WTC11 (cell line): ENCODE measurements around the gene HMCN1. TPM values are rescaled to one million over a fixed set of nuclear protein-coding genes. Genes with fewer than 3 reads are reported as not detected.

ENCODE experiments used
- ATAC-seq: fragments of 200-7000 bp; cut with Tn5 transposase; 2 replicates; pipeline ENCODE4 v1.10.0; 2021; ENCODE audit warnings: mild to moderate bottlenecking, moderate library complexity
- CTCF ChIA-PET: fragments of 300-600 bp; sonication (Branson Sonifier 250); formaldehyde crosslinking; loops from one replicate; lab custom pipeline; 2021; ENCODE audit warnings: antibody characterized with exemption; lab: Charles Lee
- POLR2A ChIA-PET: fragments of 350-600 bp; sonication (Branson Sonifier 250); formaldehyde crosslinking; loops from one replicate; lab custom pipeline; 2021; ENCODE audit warnings: antibody characterized with exemption; lab: Charles Lee
- DNase-seq: peaks from one replicate; pipeline ENCODE4 v3.0.0; 2021; ENCODE audit warnings: low spot score
- H3K27ac Mint-ChIP-seq: 2 replicates; pipeline ENCODE4 v1.8.0; 2021; ENCODE audit warnings: mixed read lengths
- H3K27me3 Mint-ChIP-seq: 2 replicates; pipeline ENCODE4 v1.8.0; 2021; ENCODE audit warnings: low read depth, mild to moderate bottlenecking, moderate library complexity, mixed read lengths
- H3K36me3 Mint-ChIP-seq: 2 replicates; pipeline ENCODE4 v1.8.0; 2021; ENCODE audit warnings: mixed read lengths
- H3K4me1 Mint-ChIP-seq: 2 replicates; pipeline ENCODE4 v1.8.0; 2022; ENCODE audit warnings: mixed read lengths
- H3K4me3 Mint-ChIP-seq: 2 replicates; pipeline ENCODE4 v1.8.0; 2021; ENCODE audit warnings: mild to moderate bottlenecking, moderate library complexity, mixed read lengths
- H3K9me3 Mint-ChIP-seq: 2 replicates; pipeline ENCODE4 v1.8.0; 2021; ENCODE audit warnings: mixed read lengths
- EMX1 ChIP-seq: fragments of 250-450 bp; sonication (Bioruptor Pico); IDR thresholded peaks from 2 replicates; pipeline ENCODE4 v1.8.0; 2021; ENCODE audit warnings: mild to moderate bottlenecking
- NFE2L1 ChIP-seq: sonication (generic); formaldehyde crosslinking; IDR thresholded peaks from 2 replicates; pipeline ENCODE4 v1.8.1; 2023; ENCODE audit warnings: missing genetic modification reagents
- SP1 ChIP-seq: sonication (generic); formaldehyde crosslinking; conservative IDR thresholded peaks from 2 replicates; pipeline ENCODE4 v1.8.1; 2022; ENCODE audit warnings: missing genetic modification reagents
- TEAD4 ChIP-seq: sonication (generic); formaldehyde crosslinking; IDR thresholded peaks from 2 replicates; pipeline ENCODE4 v1.8.0; 2022; ENCODE audit warnings: mild to moderate bottlenecking, missing genetic modification reagents
- TP53 ChIP-seq: sonication (generic); formaldehyde crosslinking; IDR thresholded peaks from 2 replicates; pipeline ENCODE4 v1.8.1; 2023; ENCODE audit warnings: mild to moderate bottlenecking, missing genetic modification reagents
- ZBTB21 ChIP-seq: sonication (generic); formaldehyde crosslinking; IDR thresholded peaks from 2 replicates; pipeline ENCODE4 v1.8.1; 2023; ENCODE audit warnings: mild to moderate bottlenecking, missing genetic modification reagents, borderline replicate concordance
- ZNF416 ChIP-seq: fragments of 250-450 bp; sonication (Bioruptor Pico); IDR thresholded peaks from 2 replicates; pipeline ENCODE4 v1.9.0; 2021; ENCODE audit warnings: mild to moderate bottlenecking, inconsistent platforms
- ZNF423 ChIP-seq: fragments of 250-450 bp; sonication (Bioruptor Pico); IDR thresholded peaks from 2 replicates; pipeline ENCODE4 v2.1.2; 2022; ENCODE audit warnings: mild to moderate bottlenecking, moderate library complexity
- total RNA-seq: library from RNA; stranded (reverse); gene quantifications from 3 replicates; pipeline ENCODE4 v1.2.3, GENCODE V29; 2021
- TF ChIP-seq, protein P1 (sequence below): sonication (generic); formaldehyde crosslinking; IDR thresholded peaks from 2 replicates; pipeline ENCODE4 v1.8.1; 2023; ENCODE audit warnings: mild to moderate bottlenecking, missing genetic modification reagents, borderline replicate concordance
- TF ChIP-seq, protein P2 (sequence below): sonication (generic); formaldehyde crosslinking; IDR thresholded peaks from 2 replicates; pipeline ENCODE4 v1.8.0; 2022; ENCODE audit warnings: missing genetic modification reagents
- TF ChIP-seq, protein P3 (sequence below): sonication (generic); formaldehyde crosslinking; IDR thresholded peaks from 2 replicates; pipeline ENCODE4 v1.8.1; 2022; ENCODE audit warnings: low read depth, missing genetic modification reagents, borderline replicate concordance
- TF ChIP-seq, protein P4 (sequence below): fragments of 250-450 bp; sonication (Bioruptor Pico); IDR thresholded peaks from 2 replicates; pipeline ENCODE4 v1.9.0; 2021; ENCODE audit warnings: mild to moderate bottlenecking, borderline replicate concordance
- TF ChIP-seq, protein P5 (sequence below): fragments of 250-450 bp; sonication (Bioruptor Pico); IDR thresholded peaks from 2 replicates; pipeline ENCODE4 v1.9.0; 2021; ENCODE audit warnings: mild to moderate bottlenecking
- TF ChIP-seq, protein P6 (sequence below): sonication (generic); formaldehyde crosslinking; IDR thresholded peaks from 2 replicates; pipeline ENCODE4 v1.8.1; 2022; ENCODE audit warnings: mild to moderate bottlenecking, moderate library complexity, missing genetic modification reagents
- TF ChIP-seq, protein P7 (sequence below): sonication (generic); formaldehyde crosslinking; IDR thresholded peaks from 2 replicates; pipeline ENCODE4 v1.8.0; 2023; ENCODE audit warnings: missing genetic modification reagents

Gene HMCN1
- total RNA-seq, 1 experiment from 2014 or later: 5.6 TPM

DNA sequence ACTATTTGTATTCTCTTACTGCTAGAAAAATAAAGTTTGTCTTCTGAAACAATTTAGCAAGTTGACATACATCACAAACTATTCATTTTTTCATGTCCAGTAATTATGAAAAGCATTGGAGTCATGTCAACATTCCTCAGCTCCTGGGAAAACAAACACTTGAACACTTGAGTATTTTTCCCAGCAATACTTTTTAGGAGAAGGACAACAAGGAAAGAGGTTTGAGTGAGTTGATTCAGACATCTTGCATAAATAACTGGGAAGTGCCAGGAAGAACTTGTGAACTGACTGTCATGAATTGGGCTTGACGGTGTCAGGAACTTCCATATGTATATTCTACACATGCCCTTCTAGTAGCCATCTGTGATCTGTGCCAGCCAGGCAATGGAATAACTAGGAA is 195.6 kb downstream of the HMCN1 start (continued):
- TF ChIP-seq, protein P1, sequence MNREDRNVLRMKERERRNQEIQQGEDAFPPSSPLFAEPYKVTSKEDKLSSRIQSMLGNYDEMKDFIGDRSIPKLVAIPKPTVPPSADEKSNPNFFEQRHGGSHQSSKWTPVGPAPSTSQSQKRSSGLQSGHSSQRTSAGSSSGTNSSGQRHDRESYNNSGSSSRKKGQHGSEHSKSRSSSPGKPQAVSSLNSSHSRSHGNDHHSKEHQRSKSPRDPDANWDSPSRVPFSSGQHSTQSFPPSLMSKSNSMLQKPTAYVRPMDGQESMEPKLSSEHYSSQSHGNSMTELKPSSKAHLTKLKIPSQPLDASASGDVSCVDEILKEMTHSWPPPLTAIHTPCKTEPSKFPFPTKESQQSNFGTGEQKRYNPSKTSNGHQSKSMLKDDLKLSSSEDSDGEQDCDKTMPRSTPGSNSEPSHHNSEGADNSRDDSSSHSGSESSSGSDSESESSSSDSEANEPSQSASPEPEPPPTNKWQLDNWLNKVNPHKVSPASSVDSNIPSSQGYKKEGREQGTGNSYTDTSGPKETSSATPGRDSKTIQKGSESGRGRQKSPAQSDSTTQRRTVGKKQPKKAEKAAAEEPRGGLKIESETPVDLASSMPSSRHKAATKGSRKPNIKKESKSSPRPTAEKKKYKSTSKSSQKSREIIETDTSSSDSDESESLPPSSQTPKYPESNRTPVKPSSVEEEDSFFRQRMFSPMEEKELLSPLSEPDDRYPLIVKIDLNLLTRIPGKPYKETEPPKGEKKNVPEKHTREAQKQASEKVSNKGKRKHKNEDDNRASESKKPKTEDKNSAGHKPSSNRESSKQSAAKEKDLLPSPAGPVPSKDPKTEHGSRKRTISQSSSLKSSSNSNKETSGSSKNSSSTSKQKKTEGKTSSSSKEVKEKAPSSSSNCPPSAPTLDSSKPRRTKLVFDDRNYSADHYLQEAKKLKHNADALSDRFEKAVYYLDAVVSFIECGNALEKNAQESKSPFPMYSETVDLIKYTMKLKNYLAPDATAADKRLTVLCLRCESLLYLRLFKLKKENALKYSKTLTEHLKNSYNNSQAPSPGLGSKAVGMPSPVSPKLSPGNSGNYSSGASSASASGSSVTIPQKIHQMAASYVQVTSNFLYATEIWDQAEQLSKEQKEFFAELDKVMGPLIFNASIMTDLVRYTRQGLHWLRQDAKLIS (CRISPR knock-in tag): no peak
- no peak for TF ChIP-seq NFE2L1 (CRISPR knock-in tag)
- no peak for TF ChIP-seq ZNF423 (CRISPR knock-in tag)

DNA sequence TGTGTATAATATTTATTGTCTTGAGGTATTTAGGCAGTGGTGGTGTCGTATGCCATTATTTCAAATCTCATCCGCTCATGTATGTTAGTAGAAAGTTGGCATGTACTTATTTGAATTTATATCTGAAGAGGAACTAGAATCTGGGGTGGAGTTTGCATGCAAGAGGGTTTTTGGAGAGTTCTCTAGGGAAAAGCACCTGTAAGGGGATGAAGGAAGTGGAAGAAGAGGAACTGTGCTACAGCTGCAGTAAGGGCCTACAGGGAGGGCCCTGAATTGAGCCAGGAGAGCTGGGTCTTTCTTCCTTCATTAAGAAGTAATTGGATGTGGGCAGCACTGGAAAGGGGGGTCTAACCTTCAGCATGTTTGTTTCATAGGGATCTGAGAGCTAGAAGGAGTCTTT is 197.2 kb downstream of the HMCN1 start:
- ChIA-PET CTCF (no interaction called here), POLR2A (no interaction called here)
- Mint-ChIP-seq H3K4me1 (peaks cover 28% of the 10 kb centered on the region), H3K4me3 (no peak overlapping the region), H3K36me3 (no peaks in the 10 kb centered on the region), H3K9me3 (peaks cover under 1% of the 10 kb centered on the region; the same call in 1 of the 2 replicates), H3K27me3 (no peaks in the 10 kb centered on the region), H3K27ac (no peak overlapping the region)
- TF ChIP-seq, protein P2, sequence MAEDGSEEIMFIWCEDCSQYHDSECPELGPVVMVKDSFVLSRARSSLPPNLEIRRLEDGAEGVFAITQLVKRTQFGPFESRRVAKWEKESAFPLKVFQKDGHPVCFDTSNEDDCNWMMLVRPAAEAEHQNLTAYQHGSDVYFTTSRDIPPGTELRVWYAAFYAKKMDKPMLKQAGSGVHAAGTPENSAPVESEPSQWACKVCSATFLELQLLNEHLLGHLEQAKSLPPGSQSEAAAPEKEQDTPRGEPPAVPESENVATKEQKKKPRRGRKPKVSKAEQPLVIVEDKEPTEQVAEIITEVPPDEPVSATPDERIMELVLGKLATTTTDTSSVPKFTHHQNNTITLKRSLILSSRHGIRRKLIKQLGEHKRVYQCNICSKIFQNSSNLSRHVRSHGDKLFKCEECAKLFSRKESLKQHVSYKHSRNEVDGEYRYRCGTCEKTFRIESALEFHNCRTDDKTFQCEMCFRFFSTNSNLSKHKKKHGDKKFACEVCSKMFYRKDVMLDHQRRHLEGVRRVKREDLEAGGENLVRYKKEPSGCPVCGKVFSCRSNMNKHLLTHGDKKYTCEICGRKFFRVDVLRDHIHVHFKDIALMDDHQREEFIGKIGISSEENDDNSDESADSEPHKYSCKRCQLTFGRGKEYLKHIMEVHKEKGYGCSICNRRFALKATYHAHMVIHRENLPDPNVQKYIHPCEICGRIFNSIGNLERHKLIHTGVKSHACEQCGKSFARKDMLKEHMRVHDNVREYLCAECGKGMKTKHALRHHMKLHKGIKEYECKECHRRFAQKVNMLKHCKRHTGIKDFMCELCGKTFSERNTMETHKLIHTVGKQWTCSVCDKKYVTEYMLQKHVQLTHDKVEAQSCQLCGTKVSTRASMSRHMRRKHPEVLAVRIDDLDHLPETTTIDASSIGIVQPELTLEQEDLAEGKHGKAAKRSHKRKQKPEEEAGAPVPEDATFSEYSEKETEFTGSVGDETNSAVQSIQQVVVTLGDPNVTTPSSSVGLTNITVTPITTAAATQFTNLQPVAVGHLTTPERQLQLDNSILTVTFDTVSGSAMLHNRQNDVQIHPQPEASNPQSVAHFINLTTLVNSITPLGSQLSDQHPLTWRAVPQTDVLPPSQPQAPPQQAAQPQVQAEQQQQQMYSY: no peak
- no peak for TF ChIP-seq TEAD4 (CRISPR knock-in tag)
- TF ChIP-seq, protein P3, sequence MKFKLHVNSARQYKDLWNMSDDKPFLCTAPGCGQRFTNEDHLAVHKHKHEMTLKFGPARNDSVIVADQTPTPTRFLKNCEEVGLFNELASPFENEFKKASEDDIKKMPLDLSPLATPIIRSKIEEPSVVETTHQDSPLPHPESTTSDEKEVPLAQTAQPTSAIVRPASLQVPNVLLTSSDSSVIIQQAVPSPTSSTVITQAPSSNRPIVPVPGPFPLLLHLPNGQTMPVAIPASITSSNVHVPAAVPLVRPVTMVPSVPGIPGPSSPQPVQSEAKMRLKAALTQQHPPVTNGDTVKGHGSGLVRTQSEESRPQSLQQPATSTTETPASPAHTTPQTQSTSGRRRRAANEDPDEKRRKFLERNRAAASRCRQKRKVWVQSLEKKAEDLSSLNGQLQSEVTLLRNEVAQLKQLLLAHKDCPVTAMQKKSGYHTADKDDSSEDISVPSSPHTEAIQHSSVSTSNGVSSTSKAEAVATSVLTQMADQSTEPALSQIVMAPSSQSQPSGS (CRISPR knock-in tag): no peak
- TF ChIP-seq, protein P4, sequence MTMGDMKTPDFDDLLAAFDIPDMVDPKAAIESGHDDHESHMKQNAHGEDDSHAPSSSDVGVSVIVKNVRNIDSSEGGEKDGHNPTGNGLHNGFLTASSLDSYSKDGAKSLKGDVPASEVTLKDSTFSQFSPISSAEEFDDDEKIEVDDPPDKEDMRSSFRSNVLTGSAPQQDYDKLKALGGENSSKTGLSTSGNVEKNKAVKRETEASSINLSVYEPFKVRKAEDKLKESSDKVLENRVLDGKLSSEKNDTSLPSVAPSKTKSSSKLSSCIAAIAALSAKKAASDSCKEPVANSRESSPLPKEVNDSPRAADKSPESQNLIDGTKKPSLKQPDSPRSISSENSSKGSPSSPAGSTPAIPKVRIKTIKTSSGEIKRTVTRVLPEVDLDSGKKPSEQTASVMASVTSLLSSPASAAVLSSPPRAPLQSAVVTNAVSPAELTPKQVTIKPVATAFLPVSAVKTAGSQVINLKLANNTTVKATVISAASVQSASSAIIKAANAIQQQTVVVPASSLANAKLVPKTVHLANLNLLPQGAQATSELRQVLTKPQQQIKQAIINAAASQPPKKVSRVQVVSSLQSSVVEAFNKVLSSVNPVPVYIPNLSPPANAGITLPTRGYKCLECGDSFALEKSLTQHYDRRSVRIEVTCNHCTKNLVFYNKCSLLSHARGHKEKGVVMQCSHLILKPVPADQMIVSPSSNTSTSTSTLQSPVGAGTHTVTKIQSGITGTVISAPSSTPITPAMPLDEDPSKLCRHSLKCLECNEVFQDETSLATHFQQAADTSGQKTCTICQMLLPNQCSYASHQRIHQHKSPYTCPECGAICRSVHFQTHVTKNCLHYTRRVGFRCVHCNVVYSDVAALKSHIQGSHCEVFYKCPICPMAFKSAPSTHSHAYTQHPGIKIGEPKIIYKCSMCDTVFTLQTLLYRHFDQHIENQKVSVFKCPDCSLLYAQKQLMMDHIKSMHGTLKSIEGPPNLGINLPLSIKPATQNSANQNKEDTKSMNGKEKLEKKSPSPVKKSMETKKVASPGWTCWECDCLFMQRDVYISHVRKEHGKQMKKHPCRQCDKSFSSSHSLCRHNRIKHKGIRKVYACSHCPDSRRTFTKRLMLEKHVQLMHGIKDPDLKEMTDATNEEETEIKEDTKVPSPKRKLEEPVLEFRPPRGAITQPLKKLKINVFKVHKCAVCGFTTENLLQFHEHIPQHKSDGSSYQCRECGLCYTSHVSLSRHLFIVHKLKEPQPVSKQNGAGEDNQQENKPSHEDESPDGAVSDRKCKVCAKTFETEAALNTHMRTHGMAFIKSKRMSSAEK (CRISPR knock-in tag): no peak
- no peak for TF ChIP-seq ZBTB21
- TF ChIP-seq, protein P5, sequence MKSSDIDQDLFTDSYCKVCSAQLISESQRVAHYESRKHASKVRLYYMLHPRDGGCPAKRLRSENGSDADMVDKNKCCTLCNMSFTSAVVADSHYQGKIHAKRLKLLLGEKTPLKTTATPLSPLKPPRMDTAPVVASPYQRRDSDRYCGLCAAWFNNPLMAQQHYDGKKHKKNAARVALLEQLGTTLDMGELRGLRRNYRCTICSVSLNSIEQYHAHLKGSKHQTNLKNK (CRISPR knock-in tag): no peak
- no peak for TF ChIP-seq SP1 (CRISPR knock-in tag)
- TF ChIP-seq, protein P6, sequence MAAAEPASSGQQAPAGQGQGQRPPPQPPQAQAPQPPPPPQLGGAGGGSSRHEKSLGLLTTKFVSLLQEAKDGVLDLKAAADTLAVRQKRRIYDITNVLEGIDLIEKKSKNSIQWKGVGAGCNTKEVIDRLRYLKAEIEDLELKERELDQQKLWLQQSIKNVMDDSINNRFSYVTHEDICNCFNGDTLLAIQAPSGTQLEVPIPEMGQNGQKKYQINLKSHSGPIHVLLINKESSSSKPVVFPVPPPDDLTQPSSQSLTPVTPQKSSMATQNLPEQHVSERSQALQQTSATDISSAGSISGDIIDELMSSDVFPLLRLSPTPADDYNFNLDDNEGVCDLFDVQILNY (CRISPR knock-in tag): no peak
- no peak for TF ChIP-seq ZNF416 (CRISPR knock-in tag)
- no peak for TF ChIP-seq TP53 (CRISPR knock-in tag)
- TF ChIP-seq NFE2L1 (CRISPR knock-in tag): no peak
- TF ChIP-seq, protein P7, sequence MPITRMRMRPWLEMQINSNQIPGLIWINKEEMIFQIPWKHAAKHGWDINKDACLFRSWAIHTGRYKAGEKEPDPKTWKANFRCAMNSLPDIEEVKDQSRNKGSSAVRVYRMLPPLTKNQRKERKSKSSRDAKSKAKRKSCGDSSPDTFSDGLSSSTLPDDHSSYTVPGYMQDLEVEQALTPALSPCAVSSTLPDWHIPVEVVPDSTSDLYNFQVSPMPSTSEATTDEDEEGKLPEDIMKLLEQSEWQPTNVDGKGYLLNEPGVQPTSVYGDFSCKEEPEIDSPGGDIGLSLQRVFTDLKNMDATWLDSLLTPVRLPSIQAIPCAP (CRISPR knock-in tag): no peak
- no peak for TF ChIP-seq EMX1 (CRISPR knock-in tag)
- DNase-seq (no peak), ATAC-seq (no peak)
